Thoracic aorta (tissue), 2 donors: ENCODE measurements around the gene TASOR2. TPM values are rescaled to one million over a fixed set of nuclear protein-coding genes. Genes with fewer than 3 reads are reported as not detected.

Source experiments
- ATAC-seq: fragments of 150-250 bp; one replicate; pipeline ENCODE4 v1.8.0; 2017; ENCODE audit warnings: low read depth; ENCODE audit not compliant: insufficient number of reproducible peaks, low FRiP score
- DNase-seq: peaks from one replicate; pipeline ENCODE4 v3.0.0-alpha.2; 2020; ENCODE audit warnings: low spot score
- H3K27ac ChIP-seq, 2 donors: fragments of 200-600 bp; sonication (generic); 1 replicate in 1 of 2; 2 replicates in 1 of 2; pipeline ENCODE4 v1.5.1; 2016; ENCODE audit warnings: mild to moderate bottlenecking in 2 of 2, moderate library complexity in 2 of 2
- H3K27me3 ChIP-seq: fragments of 200-600 bp; sonication (generic); replicated peaks from 2 replicates; pipeline ENCODE4 v1.6.0; 2016; ENCODE audit warnings: mild to moderate bottlenecking; ENCODE audit not compliant: insufficient read depth
- H3K36me3 ChIP-seq: fragments of 200-600 bp; sonication (generic); one replicate; pipeline ENCODE4 v1.5.1; 2016
- H3K4me1 ChIP-seq, 2 donors: fragments of 200-600 bp; sonication (generic); 1 replicate in 1 of 2; 2 replicates in 1 of 2; pipeline versions ENCODE4 v1.5.1 to v1.6.0; 2016; ENCODE audit warnings: low read depth in 2 of 2, mild to moderate bottlenecking in 1 of 2; ENCODE audit not compliant: control insufficient read depth in 1 of 2
- H3K4me3 ChIP-seq: fragments of 200-600 bp; sonication (generic); 2 replicates; pipeline ENCODE4 v1.5.1; 2016; ENCODE audit warnings: mild to moderate bottlenecking
- H3K9me3 ChIP-seq: fragments of 200-600 bp; sonication (generic); 2 replicates; pipeline ENCODE4 v1.5.1; 2016
- CTCF ChIP-seq: fragments of 200-600 bp; sonication (generic); IDR thresholded peaks from one replicate; pipeline ENCODE4 v1.5.1; 2019; ENCODE audit warnings: antibody characterized with exemption
- total RNA-seq, 2 donors: library from RNA; depleted of rRNA; stranded (reverse); fragments of >200 nt; gene quantifications; one replicate each; pipeline versions ENCODE4 v1.1.0 to v1.2.3, GENCODE V29; 2016

TASOR2 gene
- total RNA-seq, 2 donors from 2014 or later: 43.9 to 123 TPM

DNA sequence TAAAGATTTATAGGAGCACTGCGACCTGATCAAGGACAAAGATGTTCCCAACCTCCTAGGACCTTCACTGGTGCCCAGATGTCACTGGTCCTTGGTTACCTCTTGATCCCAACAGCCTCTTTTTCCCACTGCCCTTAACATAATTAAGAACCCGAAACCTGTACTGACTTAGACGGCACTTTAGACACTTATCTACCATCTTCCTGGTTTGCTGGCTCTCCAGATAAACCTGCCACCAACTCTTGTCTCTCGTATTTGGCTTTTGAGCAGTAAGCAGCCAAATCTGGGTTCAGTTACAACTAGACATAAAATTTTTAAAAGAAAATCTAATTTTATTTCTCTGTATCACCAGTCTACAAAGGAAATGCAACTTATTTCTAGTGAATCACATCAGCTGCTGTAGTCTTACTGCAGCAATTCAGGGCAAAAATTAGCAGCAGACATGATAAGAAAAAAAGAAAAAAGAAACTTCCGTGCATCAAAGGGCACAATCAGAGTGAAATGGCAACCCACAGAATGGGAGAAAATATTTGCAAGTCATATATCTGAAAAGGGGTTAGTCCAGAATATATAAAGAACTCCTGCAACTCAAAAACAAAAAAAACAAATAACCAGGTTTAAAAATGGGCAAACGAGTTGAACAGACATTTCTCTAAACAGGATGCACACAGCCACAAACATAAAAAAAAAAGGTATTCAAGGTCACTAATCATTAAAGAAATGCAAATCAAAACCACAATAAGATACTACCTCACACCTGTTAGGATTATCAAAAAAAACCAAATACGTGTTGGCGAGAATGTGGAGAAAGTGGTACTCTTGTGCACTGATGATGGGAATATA, 27.7 kb upstream of the TASOR2 start:
- H3K4me3 ChIP-seq: no peak overlapping the region
- ATAC-seq: no peak
- H3K27me3 ChIP-seq: no peaks in the 10 kb centered on the region
- no peak overlapping the region for H3K27ac ChIP-seq
- no peak for TF ChIP-seq CTCF
- no peak for DNase-seq
- H3K36me3 ChIP-seq: no peaks in the 10 kb centered on the region
- H3K4me1 ChIP-seq: peaks cover 6 to 21% of the 10 kb centered on the region in 2 donors
- H3K9me3 ChIP-seq: no peaks in the 10 kb centered on the region

DNA sequence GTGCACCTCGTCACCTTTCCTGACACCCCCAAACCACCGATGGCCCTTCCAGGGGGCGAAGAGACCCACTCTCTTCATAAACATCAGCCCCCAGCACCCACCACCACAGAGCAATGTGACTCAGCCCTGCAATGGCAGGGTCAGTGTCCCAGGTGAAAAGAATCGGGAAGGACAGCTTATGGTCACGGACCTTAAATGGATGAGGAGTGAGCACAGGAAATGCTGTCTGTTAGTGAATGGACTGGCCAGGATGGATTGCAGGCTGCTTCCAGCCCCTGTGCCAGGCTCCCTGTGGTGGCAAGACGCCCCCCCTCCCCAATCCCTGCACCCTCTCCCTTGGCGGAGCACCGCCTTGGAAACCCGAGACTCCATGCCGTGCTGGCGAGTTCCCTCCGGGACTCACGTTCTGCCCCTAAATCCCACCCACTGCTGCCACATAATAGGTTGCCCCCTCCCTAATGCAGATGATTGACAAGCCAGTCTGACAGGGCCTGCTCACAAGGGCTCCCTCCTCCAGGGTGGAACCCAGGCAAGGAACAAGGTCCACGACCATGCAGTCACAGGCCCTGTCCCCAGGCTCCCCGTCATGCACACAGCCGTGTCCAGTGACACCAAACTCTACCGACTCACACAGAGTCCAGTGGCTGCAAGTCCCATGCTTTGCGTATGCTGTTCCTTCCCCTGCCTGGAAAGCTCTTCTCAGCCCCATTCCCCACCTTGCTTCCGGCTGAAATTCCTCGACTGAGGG, 25.6 kb upstream of the TASOR2 start:
- DNase-seq: no peak
- TF ChIP-seq CTCF: no peak
- ATAC-seq: no peak

GRCh38 chr10:5659702-5660528, 24.7 kb upstream of the TASOR2 start:
- DNase-seq: peak; percentile 27
- Histone ChIP-seq H3K27ac (no peak overlapping the region), H3K4me3 (no peak overlapping the region), H3K9me3 (no peaks in the 10 kb centered on the region), H3K36me3 (no peaks in the 10 kb centered on the region), H3K27me3 (no peaks in the 10 kb centered on the region), H3K4me1 (peaks cover 4 to 41% of the 10 kb centered on the region in 2 donors)
- TF ChIP-seq CTCF: no peak
- ATAC-seq: no peak

More for the DNA sequence above, 25.6 kb upstream of the TASOR2 start:
- Histone ChIP-seq H3K27ac (no peak overlapping the region), H3K9me3 (no peaks in the 10 kb centered on the region), H3K27me3 (no peaks in the 10 kb centered on the region), H3K4me3 (no peak overlapping the region), H3K4me1 (peaks cover 0 to 35% of the 10 kb centered on the region in 2 donors), H3K36me3 (no peaks in the 10 kb centered on the region)

GRCh38 chr10:5661043-5661442, 23.6 kb upstream of the TASOR2 start:
- DNase-seq (no peak), ATAC-seq (no peak)
- Histone ChIP-seq H3K27me3 (no peaks in the 10 kb centered on the region), H3K36me3 (no peaks in the 10 kb centered on the region), H3K4me1 (peaks cover 10 to 48% of the 10 kb centered on the region in 2 donors), H3K9me3 (no peaks in the 10 kb centered on the region), H3K27ac (no peak overlapping the region), H3K4me3 (no peak overlapping the region)
- TF ChIP-seq CTCF: no peak
